Cardiac fibroblast (primary cell): ENCODE data around the gene BMAL1.

Source experiments
- DNase-seq, 2 donors: peaks; one replicate each; pipeline versions ENCODE4 v3.0.0 to v3.0.0-alpha.2; 2010; ENCODE audit warnings: low read depth in 2 of 2
- H3K4me3 ChIP-seq, 2 donors: replicated peaks in 1 of 2; 1 replicate in 1 of 2; 2 replicates in 1 of 2; pipeline ENCODE4 v1.5.1; 2011; ENCODE audit warnings: low read depth in 2 of 2, low read length in 2 of 2, mild to moderate bottlenecking in 2 of 2, moderate library complexity in 1 of 2
- CTCF ChIP-seq: IDR thresholded peaks from one replicate; pipeline ENCODE4 v1.5.1; 2011; ENCODE audit warnings: low read depth, mild to moderate bottlenecking, low read length, inconsistent platforms

BMAL1 gene

GRCh38 chr11:13313005-13313819 is 35.6 kb downstream of the BMAL1 start:
- H3K4me3 ChIP-seq: no peak overlapping the region
- TF ChIP-seq CTCF: no peak
- DNase-seq: no peak

- H3K4me3 ChIP-seq: no peak overlapping the region
- no peak for DNase-seq
- no peak for TF ChIP-seq CTCF
These were observed 37.2 kb downstream of the BMAL1 start for GRCh38 chr11:13314676-13315394.

GRCh38 chr11:13315517-13316432 is 38.2 kb downstream of the BMAL1 start:
- DNase-seq: no peak
- no peak overlapping the region for H3K4me3 ChIP-seq
- no peak for TF ChIP-seq CTCF

GRCh38 chr11:13316528-13316961 is 39.0 kb downstream of the BMAL1 start:
- no peak for TF ChIP-seq CTCF
- no peak overlapping the region for H3K4me3 ChIP-seq
- DNase-seq: peak; percentile 81 to 84

- no peak for DNase-seq
- no peak overlapping the region for H3K4me3 ChIP-seq
- no peak for TF ChIP-seq CTCF
These were observed 39.9 kb downstream of the BMAL1 start for GRCh38 chr11:13317293-13318080.
